Astrocyte (in vitro differentiated cells and primary cell): ENCODE measurements around the gene EYS.

ENCODE experiments used
- CTCF ChIP-seq: IDR thresholded peaks from 2 replicates; pipeline ENCODE4 v1.5.1; 2011; ENCODE audit warnings: low read depth, mild to moderate bottlenecking, inconsistent platforms, low read length, moderate library complexity; ENCODE audit not compliant: insufficient read depth
- EZH2 ChIP-seq: IDR thresholded peaks from 2 replicates; pipeline ENCODE4 v1.6.1; 2012; ENCODE audit warnings: mild to moderate bottlenecking, low read length, inconsistent platforms; ENCODE audit not compliant: insufficient read depth

GRCh38 chr6:64908104-64908503, 798.9 kb downstream of the EYS start:
- TF ChIP-seq CTCF (no peak), EZH2 (no peak)
